Measurements from ENCODE around the gene ZSCAN31. TPM values are rescaled to one million over a fixed set of nuclear protein-coding genes. Genes with fewer than 3 reads are reported as not detected.

The ZSCAN31 gene
- 4.2 and 8.0 TPM in 2 replicates for total RNA-seq

GRCh38 chr6:28335564-28336283, at the start of gene ZSCAN31:
Gene ZSCAN31 (minus strand): TSS chr6:28336148. CDS start chr6:28329683, 6,465 bp downstream.

GRCh38 chr6:28349892-28350737, 14.2 kb upstream of the ZSCAN31 start, which contains the start of gene ZKSCAN3:
Gene ZKSCAN3 (plus strand): TSS chr6:28349947. CDS start chr6:28359587, 9,640 bp downstream.

DNA sequence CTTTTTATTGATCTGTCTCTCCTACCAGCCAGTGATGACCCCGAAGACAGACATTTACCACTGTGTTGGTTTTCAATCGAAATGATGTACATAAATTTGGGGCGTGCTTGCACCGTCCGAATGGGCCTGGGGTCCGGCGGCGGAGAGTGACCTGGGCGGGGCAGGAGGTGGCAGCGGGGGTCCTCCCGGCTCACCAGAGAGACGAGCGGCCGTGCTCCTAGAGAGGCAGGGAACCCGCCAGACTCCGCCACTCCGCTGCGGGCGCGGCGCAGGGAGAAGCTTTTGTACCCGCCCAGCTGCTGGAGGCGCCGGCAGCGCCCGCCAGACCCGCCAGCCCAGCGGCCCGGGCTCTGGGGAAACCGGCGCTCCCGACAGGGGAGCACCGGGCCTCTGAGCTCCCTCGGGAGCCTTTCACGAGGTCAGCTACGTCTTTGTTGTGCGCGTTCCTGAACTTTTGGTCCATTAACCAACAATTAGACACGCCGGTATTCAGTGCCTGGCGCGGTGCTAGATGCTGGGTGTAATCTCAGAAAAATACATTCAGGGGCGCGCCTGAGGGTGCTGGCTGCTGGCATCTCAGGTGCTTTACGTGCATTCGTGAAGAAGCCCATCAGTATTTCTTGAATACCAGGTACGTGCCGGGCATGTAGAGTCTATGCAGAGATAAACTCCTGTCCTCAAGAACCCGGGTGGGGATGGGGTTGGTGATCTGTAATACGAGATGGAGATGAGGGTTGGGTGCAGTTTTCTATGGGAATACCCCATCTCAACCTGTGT, 54.5 kb downstream of the ZSCAN31 start, which contains the start of gene PGBD1:
TSS of gene PGBD1 (plus strand) at position 285 of the 777 bp plus-strand sequence. CDS start 2,242 bp downstream, outside the sequence.

Other genes starting within 250 kb of the ZSCAN31 start
- 3.5 and 4.1 TPM in 2 replicates for gene ZSCAN16, start 211.5 kb downstream of the ZSCAN31 start, total RNA-seq
- gene ZKSCAN8, start 194.3 kb downstream of the ZSCAN31 start, total RNA-seq = 11.2 and 14.3 TPM in 2 replicates
- gene ZSCAN9, start 110.9 kb downstream of the ZSCAN31 start, total RNA-seq = 8.1 and 10.3 TPM in 2 replicates
- 4.8 and 5.7 TPM in 2 replicates for gene ZKSCAN4, start 83.9 kb downstream of the ZSCAN31 start, total RNA-seq
- 1.9 and 2.4 TPM in 2 replicates for gene NKAPL, start 76.9 kb downstream of the ZSCAN31 start, total RNA-seq
- 17.4 and 21.5 TPM in 2 replicates for gene ZSCAN26, start 69.0 kb downstream of the ZSCAN31 start, total RNA-seq
- 4.1 and 5.0 TPM in 2 replicates for gene PGBD1, start 54.6 kb downstream of the ZSCAN31 start, total RNA-seq
- gene ZKSCAN3, start 13.8 kb upstream of the ZSCAN31 start, total RNA-seq = 2.9 and 4.7 TPM in 2 replicates
- gene ZSCAN12, start 63.6 kb upstream of the ZSCAN31 start, total RNA-seq = 6.6 and 6.7 TPM in 2 replicates
- gene ZSCAN23, start 107.3 kb upstream of the ZSCAN31 start, total RNA-seq = 3.2 and 3.4 TPM in 2 replicates
- gene GPX6, start 179.6 kb upstream of the ZSCAN31 start, total RNA-seq = not detected in 2 replicates
- gene GPX5, start 189.7 kb upstream of the ZSCAN31 start, total RNA-seq = not detected in 2 replicates